HepG2 (cell line): ENCODE results near the gene IRS1. TPM values are rescaled to one million over a fixed set of nuclear protein-coding genes. Genes with fewer than 3 reads are reported as not detected.

Source experiments
- BATF2 ChIP-seq: sonication (generic); formaldehyde crosslinking; IDR thresholded peaks from 2 replicates; pipeline ENCODE4 v1.8.0; 2022; ENCODE audit warnings: mild to moderate bottlenecking, missing genetic modification reagents, moderate library complexity
- GATAD2A ChIP-seq: IDR thresholded peaks from 2 replicates; pipeline ENCODE4 v1.6.1; 2016
- HCFC1 ChIP-seq: fragments of 150-350 bp; IDR thresholded peaks from 2 replicates; pipeline ENCODE4 v1.6.1; 2014; ENCODE audit warnings: low read depth, low read length
- JUND ChIP-seq: sonication (generic); formaldehyde crosslinking; IDR thresholded peaks from 2 replicates; pipeline ENCODE4 v1.8.0; 2022; ENCODE audit warnings: mild to moderate bottlenecking, missing genetic modification reagents
- MAX ChIP-seq: IDR thresholded peaks from 2 replicates; pipeline ENCODE4 v1.6.1; 2012; ENCODE audit warnings: inconsistent platforms
- MBNL3 ChIP-seq: fragments of 250-450 bp; sonication (Bioruptor Pico); conservative IDR thresholded peaks from 2 replicates; pipeline ENCODE4 v1.8.0; 2022; ENCODE audit warnings: mild to moderate bottlenecking, inconsistent platforms
- NFKB2 ChIP-seq: sonication (generic); formaldehyde crosslinking; IDR thresholded peaks from 2 replicates; pipeline ENCODE4 v1.4.0; 2020; ENCODE audit warnings: missing genetic modification reagents, borderline replicate concordance
- SETDB1 ChIP-seq: sonication (generic); formaldehyde crosslinking; IDR thresholded peaks from 2 replicates; pipeline ENCODE4 v1.5.1; 2020; ENCODE audit warnings: missing genetic modification reagents, mild to moderate bottlenecking, borderline replicate concordance
- SRF ChIP-seq: IDR thresholded peaks from 2 replicates; pipeline ENCODE4 v1.6.1; 2011; ENCODE audit warnings: mild to moderate bottlenecking, low read depth, low read length, moderate library complexity
- STAG1 ChIP-seq: sonication (generic); formaldehyde crosslinking; IDR thresholded peaks from 2 replicates; pipeline ENCODE4 v1.4.0; 2020; ENCODE audit warnings: missing genetic modification reagents
- THAP9 ChIP-seq: sonication (generic); formaldehyde crosslinking; IDR thresholded peaks from 2 replicates; pipeline ENCODE4; 2020; ENCODE audit warnings: missing genetic modification reagents, mild to moderate bottlenecking, borderline replicate concordance
- TRAFD1 ChIP-seq: sonication (generic); formaldehyde crosslinking; IDR thresholded peaks from 2 replicates; pipeline ENCODE4 v1.5.1; 2020; ENCODE audit warnings: missing genetic modification reagents, mild to moderate bottlenecking, borderline replicate concordance
- ZIK1 ChIP-seq: sonication (generic); formaldehyde crosslinking; IDR thresholded peaks from 2 replicates; pipeline ENCODE4 v1.5.0; 2020; ENCODE audit warnings: mild to moderate bottlenecking, low read depth, missing genetic modification reagents, borderline replicate concordance
- ZNF431 ChIP-seq: sonication (generic); formaldehyde crosslinking; IDR thresholded peaks from 2 replicates; pipeline ENCODE4 v1.9.0; 2022; ENCODE audit warnings: missing genetic modification reagents, low read depth, mild to moderate bottlenecking, borderline replicate concordance
- ZNF451 ChIP-seq: sonication (generic); formaldehyde crosslinking; IDR thresholded peaks from 2 replicates; pipeline ENCODE4 v1.5.0; 2020; ENCODE audit warnings: mild to moderate bottlenecking, missing genetic modification reagents
- ZNF562 ChIP-seq: sonication (generic); formaldehyde crosslinking; IDR thresholded peaks from 2 replicates; pipeline ENCODE4 v1.8.0; 2022; ENCODE audit warnings: missing genetic modification reagents, borderline replicate concordance
- ZNF589 ChIP-seq: sonication (generic); formaldehyde crosslinking; conservative IDR thresholded peaks from 2 replicates; pipeline ENCODE4 v1.8.0; 2022; ENCODE audit warnings: mild to moderate bottlenecking, moderate library complexity, missing genetic modification reagents
- ZNF850 ChIP-seq: sonication (generic); formaldehyde crosslinking; conservative IDR thresholded peaks from 2 replicates; pipeline ENCODE4 v1.9.0; 2021; ENCODE audit warnings: mild to moderate bottlenecking, missing genetic modification reagents
- polyA plus RNA-seq, 8 experiments: library from polyadenylated mRNA; depleted of rRNA in 3 of 8; stranded (reverse) in 7 of 8; unstranded in 1 of 8; fragments of >200 nt; fragmentation: Illumina TruSeq in 4 of 8; extraction: Trizol in 4 of 8; gene quantifications; 2 replicates each; pipeline versions ENCODE4 v1.2.1 to v1.2.3, GENCODE V29; 2011 to 2016; ENCODE audit warnings: low read depth in 4 of 8, missing spikeins in 1 of 8, mixed read lengths in 1 of 8; ENCODE audit not compliant: insufficient read depth in 1 of 8
- total RNA-seq, 5 experiments: library from RNA; depleted of rRNA; stranded (reverse); fragments of >200 nt; fragmentation: Illumina TruSeq; extraction: Trizol; gene quantifications; 2 replicates each; pipeline ENCODE4 v1.2.3, GENCODE V29; 2016; ENCODE audit warnings: low read depth in 1 of 5
- TF ChIP-seq, protein P1 (sequence below): sonication (generic); formaldehyde crosslinking; IDR thresholded peaks from 2 replicates; pipeline ENCODE4 v1.8.0; 2022; ENCODE audit warnings: mild to moderate bottlenecking, missing genetic modification reagents; ENCODE audit not compliant: insufficient replicate concordance
- TF ChIP-seq, protein P2 (sequence below): sonication (generic); formaldehyde crosslinking; IDR thresholded peaks from 2 replicates; pipeline ENCODE4 v1.8.1; 2023; ENCODE audit warnings: mild to moderate bottlenecking, inconsistent platforms, moderate library complexity, missing genetic modification reagents, borderline replicate concordance

The IRS1 gene
- total and polyA plus RNA-seq, 2 of the 13 experiments (the other 11 are each of a cell fraction or from before 2014, with no cell fraction given): 8.7 to 9.0 TPM

DNA sequence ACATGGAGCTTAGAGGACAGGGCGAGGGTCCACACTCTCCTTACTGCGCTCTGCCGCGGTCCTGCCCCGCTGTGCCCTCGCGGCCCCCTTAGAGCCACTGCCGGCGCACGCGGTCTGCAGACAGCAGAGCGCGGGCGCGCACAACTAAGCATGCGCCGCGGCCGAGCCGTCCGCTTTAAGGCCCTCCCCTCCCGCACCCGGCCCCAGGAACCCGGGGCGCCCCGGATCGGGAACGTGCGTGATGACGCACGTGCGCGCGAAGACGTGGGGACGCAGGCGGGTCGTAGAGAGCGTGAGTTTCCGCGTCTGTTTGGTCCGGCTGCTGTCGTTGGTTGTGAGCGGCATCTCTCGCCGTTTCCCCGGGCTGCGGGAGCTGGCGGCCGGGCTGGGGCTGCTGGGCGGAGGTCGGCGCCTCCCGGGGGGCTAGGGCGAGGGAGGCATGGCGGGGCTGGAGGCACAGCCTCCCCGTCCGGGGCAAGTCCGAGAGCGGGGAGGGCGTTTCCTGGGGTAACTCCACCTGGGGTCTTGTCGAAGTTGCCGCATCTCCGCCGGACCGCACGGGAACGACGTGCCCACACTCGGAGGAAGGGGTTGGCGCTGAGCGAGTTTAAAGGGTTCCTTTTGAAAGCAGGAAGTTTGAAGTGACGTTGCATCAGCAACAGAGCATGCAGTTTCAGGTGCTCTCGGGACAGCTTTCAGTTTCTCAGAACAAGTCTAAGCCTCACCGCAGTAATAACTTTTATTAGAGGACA lies 36.4 kb upstream of the IRS1 start, which contains the start of gene RHBDD1 (continued):
- TF ChIP-seq JUND (no peak), ZNF850 (CRISPR knock-in tag) (no peak), ZNF562 (CRISPR knock-in tag) (no peak), MAX (peak; percentile 76), ZIK1 (no peak; the same call in 1 of the 2 replicates), THAP9 (CRISPR knock-in tag) (peak; percentile 73; the same call in 1 of the 2 replicates), GATAD2A (CRISPR knock-in tag) (peak; percentile 6; the same call in 1 of the 2 replicates), HCFC1 (0 out of 2 replicates have a peak, but pooled peaks have one; percentile 26), STAG1 (CRISPR knock-in tag) (no peak), ZNF431 (CRISPR knock-in tag) (no peak; the same call in 1 of the 2 replicates), TRAFD1 (CRISPR knock-in tag) (no peak), ZNF451 (CRISPR knock-in tag) (peak; percentile 74; the same call in 1 of the 2 replicates), SETDB1 (CRISPR knock-in tag) (peak; percentile 68; the same call in 1 of the 2 replicates), BATF2 (CRISPR knock-in tag) (peak; percentile 55; the same call in 1 of the 2 replicates), NFKB2 (CRISPR knock-in tag) (peak; percentile 75; the same call in 1 of the 2 replicates), SRF (no peak), ZNF589 (CRISPR knock-in tag) (no peak), MBNL3 (CRISPR knock-in tag) (no peak)
- TF ChIP-seq, protein P1, sequence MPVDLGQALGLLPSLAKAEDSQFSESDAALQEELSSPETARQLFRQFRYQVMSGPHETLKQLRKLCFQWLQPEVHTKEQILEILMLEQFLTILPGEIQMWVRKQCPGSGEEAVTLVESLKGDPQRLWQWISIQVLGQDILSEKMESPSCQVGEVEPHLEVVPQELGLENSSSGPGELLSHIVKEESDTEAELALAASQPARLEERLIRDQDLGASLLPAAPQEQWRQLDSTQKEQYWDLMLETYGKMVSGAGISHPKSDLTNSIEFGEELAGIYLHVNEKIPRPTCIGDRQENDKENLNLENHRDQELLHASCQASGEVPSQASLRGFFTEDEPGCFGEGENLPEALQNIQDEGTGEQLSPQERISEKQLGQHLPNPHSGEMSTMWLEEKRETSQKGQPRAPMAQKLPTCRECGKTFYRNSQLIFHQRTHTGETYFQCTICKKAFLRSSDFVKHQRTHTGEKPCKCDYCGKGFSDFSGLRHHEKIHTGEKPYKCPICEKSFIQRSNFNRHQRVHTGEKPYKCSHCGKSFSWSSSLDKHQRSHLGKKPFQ (CRISPR knock-in tag): peak; percentile 89
- TF ChIP-seq, protein P2, sequence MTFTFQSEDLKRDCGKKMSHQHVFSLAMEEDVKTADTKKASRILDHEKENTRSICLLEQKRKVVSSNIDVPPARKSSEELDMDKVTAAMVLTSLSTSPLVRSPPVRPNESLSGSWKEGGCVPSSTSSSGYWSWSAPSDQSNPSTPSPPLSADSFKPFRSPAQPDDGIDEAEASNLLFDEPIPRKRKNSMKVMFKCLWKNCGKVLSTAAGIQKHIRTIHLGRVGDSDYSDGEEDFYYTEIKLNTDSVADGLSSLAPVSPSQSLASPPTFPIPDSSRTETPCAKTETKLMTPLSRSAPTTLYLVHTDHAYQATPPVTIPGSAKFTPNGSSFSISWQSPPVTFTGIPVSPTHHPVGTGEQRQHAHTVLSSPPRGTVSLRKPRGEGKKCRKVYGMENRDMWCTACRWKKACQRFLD: no peak; the same call in 1 of the 2 replicates
